ENCODE data around the gene XRCC1.
"Not testable (repeated sequence)": the region's sequence is repeated elsewhere in the genome, so short reads cannot be mapped to it uniquely, and the experiment has no call there.

The XRCC1 gene

GRCh38 chr19:43574424-43575155, 737 bp downstream of the XRCC1 start:
- no peak for DNase-seq

- DNase-seq = no peak
Observed at GRCh38 chr19:43572171-43572588, 3.1 kb downstream of the XRCC1 start.

GRCh38 chr19:43570174-43570791, 5.0 kb downstream of the XRCC1 start:
- no peak for DNase-seq

GRCh38 chr19:43569657-43570056, 5.7 kb downstream of the XRCC1 start:
- no peak for DNase-seq

- peak in 1 of 2 donors; percentile 13 for DNase-seq
Observed at GRCh38 chr19:43564800-43565199, 10.5 kb downstream of the XRCC1 start.

GRCh38 chr19:43563816-43564457, 11.4 kb downstream of the XRCC1 start:
- no peak for DNase-seq

- DNase-seq = peak; percentile 48 to 70
Observed at GRCh38 chr19:43562698-43563241, 12.6 kb downstream of the XRCC1 start.

- DNase-seq = no peak
Observed at GRCh38 chr19:43562226-43562697, 13.1 kb downstream of the XRCC1 start.

GRCh38 chr19:43561139-43561970, 14.0 kb downstream of the XRCC1 start:
- DNase-seq = no peak

- DNase-seq = no peak
Observed at GRCh38 chr19:43560687-43561086, 14.6 kb downstream of the XRCC1 start.

- DNase-seq = peak; percentile 55 to 64
Observed at GRCh38 chr19:43555185-43555770, 20.0 kb downstream of the XRCC1 start.

GRCh38 chr19:43554317-43554895, 20.9 kb downstream of the XRCC1 start:
- DNase-seq = no peak

- DNase-seq = no peak
Observed at GRCh38 chr19:43553656-43554055, 21.7 kb downstream of the XRCC1 start.

GRCh38 chr19:43552616-43553015, 22.7 kb downstream of the XRCC1 start:
- no peak for DNase-seq

GRCh38 chr19:43552198-43552450, 23.2 kb downstream of the XRCC1 start:
- no peak for DNase-seq

- DNase-seq = no peak
Observed at GRCh38 chr19:43551399-43552197, 23.7 kb downstream of the XRCC1 start.

GRCh38 chr19:43548706-43549105, 26.6 kb downstream of the XRCC1 start:
- no peak for DNase-seq

- not testable (repeated sequence) for DNase-seq
Observed at GRCh38 chr19:43547926-43548325, 27.4 kb downstream of the XRCC1 start.

GRCh38 chr19:43546581-43546980, 28.7 kb downstream of the XRCC1 start:
- DNase-seq = no peak

- DNase-seq = no peak
Observed at GRCh38 chr19:43545981-43546380, 29.3 kb downstream of the XRCC1 start.

- no peak for DNase-seq
Observed at GRCh38 chr19:43545276-43545675, 30.1 kb downstream of the XRCC1 start.
